Stimulated activated naive CD4-positive, alpha-beta T cell (primary cell): ENCODE data around the gene CCND3.
A peak's percentile ranks its signal among the peaks of the same experiment; 100 is the strongest.

ENCODE experiments used
- DNase-seq, 6 experiments: peaks; one replicate each; lab custom pipeline; 2025; lab: John Stamatoyannopoulos, UW

CCND3 gene

DNA sequence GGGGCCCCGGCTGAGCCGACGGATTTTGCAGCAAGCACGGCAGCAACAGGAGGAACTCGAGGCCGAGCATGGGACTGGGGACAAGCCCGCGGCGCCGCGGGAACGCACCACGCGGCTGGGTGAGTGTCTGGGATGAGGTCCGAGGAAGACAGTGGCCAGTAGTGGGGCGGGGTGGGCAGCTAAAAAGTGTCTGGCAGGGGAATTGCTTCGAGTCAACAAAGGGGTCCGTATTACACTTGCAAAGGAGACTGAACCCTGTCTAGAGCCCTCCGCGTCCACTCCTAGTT is 20.0 kb downstream of the CCND3 start:
- DNase-seq = peak in 3 of 6 experiments; percentile 41 to 58 (median 56)

DNA sequence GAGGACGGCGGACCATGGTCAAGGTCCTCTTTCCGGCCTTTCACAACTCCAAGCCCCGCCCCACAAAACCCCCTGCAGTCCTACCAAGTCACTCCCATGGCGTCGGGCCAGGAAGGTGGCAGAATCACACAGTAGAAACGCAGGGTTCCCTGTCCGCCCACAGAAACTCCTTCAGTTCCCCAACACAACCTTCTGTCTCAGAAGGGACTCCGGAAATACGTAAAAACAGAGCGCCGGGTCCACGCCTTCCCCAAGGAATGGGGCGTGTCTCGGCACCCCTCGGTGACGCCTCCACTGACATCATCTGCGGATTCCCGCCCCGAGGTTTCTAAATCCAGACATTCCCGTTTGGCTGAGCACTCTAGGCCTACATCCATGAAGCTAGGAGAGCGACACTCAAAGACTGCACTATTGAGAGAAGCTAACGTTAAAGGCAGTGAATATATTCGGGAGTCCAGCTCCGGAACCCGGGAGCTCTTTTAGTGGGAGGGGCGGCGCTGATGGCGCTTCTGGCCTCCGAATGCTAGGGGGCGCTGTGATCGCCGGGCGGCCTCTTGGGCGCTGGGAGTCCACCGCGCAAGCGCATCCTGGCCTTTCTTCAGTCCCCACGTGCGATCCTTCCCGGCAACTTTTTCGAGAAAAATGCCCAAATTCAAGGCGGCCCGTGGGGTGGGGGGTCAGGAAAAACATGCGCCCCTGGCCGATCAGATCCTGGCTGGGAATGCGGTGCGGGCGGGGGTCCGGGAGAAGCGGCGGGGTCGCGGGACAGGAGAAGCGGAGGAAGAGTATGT is 20.5 kb downstream of the CCND3 start, which contains the start of the genes BYSL and MED20:
BYSL (plus strand) TSS at position 579 of the 791 bp plus-strand sequence; CDS start at position 643, 64 bp downstream.
MED20 (minus strand) TSS at position 219 of the 791 bp plus-strand sequence; CDS start at position 98, 121 bp downstream.
- DNase-seq = peak; percentile 89 to 100 (median 96)

GRCh38 chr6:41917528-41917927 is 24.1 kb downstream of the CCND3 start:
- no peak for DNase-seq

DNA sequence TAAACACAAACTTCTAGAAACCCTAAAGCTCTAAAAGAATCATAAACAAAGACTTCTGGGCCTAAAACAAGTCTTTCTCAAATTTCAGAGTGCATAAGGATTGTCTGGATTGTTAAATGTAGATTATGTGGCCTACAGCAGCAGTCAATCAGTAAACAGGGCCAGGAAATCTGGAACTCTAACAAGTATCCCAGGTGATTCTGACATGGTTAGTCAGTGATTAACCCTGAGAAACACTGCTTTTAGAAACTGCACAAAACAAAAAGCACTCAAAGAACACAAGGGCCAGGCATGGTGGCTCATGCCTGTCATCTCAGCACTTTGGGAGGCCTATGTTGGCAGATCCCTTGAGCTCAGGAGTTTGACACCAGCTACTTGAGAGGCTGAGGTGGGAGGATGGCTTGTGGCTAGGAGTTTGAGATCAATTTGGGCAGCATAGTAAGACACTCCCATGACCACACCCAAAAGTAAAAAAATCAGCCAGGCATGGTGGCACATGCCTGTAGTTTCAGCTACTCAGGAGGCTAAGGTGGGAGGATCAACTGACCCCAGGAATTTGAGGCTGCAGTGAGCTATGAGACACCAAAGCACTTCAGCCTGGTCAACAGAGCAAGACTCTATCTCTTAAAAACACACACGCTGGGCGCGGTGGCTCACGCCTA is 26.6 kb downstream of the CCND3 start:
- no peak for DNase-seq

- no peak for DNase-seq
These were observed 27.3 kb downstream of the CCND3 start for GRCh38 chr6:41914343-41914742.

DNA sequence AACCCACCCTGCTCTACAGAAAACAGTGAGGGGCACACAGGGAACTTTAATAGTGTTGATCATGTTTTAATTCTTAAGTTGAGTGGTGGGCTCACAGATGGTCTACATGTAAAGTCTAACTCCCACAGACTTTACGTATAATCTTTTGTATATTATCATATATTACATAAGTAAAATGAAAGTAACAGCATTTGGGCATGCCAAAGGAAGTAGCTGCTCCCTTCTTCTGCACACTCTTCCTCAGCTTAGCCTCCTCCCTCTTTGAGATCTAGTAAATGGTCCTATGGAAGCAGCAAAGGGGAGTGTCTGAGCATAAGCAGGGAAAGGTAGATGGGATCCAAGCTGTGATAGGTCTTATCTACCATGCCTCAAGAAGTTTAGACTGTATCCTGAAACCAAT is 31.9 kb downstream of the CCND3 start:
- no peak for DNase-seq

DNA sequence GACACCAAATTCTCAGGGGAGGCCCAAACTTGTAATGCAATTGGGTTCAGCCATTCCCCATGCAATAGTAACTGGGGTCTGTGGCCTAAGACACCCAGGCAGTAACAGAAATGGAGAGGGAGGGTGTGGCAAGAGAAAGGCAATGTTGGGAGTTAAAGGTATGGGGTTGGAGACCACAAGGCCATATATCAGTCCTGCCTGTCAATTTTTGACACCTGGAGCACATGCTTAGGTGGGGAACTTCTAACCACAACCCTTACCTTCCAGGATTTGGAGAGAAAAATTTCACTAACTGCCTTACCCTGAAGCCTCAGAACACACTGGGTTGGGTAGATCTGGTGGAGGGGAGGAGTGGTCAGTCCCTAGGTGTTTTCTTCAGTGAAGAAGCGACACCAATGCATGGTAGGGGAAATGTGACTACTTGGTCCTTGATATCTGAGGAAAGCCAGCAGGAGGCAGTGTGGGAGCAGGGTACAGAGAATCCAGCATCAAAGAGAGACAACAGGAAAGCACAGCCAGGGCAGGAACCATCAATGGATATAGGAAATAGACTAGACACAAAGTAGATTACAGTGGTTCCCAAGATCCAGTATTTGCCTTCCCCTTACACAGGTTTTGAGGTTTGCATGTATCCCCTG is 39.6 kb downstream of the CCND3 start:
- DNase-seq = peak; percentile 32 to 61 (median 44)

DNA sequence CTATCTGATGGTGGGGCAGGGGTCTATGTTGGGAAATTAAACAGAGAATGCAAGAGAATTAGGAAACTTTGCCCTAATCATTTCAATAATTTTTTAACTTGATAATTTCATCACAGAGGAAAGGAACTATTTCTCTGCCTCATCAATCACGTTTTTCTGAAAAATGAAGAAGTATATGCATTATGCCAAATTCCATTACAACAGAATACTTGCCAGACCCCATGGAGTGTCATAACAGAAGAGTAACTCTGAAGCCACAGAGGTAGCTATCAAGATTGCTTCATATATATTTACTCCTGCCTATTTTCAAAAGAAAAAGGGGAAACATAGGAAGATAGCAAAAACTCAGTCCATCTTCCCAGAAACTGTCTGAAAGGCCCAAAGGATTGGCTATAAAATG is 40.7 kb downstream of the CCND3 start:
- DNase-seq = no peak

GRCh38 chr6:41896281-41896680 is 45.3 kb downstream of the CCND3 start:
- no peak for DNase-seq

- peak; percentile 83 to 94 (median 90) for DNase-seq
These were observed 46.0 kb downstream of the CCND3 start, which contains the start of gene USP49 for GRCh38 chr6:41895300-41896233. USP49 (minus strand) TSS chr6:41895375; CDS start chr6:41806983, 88,392 bp downstream.

DNA sequence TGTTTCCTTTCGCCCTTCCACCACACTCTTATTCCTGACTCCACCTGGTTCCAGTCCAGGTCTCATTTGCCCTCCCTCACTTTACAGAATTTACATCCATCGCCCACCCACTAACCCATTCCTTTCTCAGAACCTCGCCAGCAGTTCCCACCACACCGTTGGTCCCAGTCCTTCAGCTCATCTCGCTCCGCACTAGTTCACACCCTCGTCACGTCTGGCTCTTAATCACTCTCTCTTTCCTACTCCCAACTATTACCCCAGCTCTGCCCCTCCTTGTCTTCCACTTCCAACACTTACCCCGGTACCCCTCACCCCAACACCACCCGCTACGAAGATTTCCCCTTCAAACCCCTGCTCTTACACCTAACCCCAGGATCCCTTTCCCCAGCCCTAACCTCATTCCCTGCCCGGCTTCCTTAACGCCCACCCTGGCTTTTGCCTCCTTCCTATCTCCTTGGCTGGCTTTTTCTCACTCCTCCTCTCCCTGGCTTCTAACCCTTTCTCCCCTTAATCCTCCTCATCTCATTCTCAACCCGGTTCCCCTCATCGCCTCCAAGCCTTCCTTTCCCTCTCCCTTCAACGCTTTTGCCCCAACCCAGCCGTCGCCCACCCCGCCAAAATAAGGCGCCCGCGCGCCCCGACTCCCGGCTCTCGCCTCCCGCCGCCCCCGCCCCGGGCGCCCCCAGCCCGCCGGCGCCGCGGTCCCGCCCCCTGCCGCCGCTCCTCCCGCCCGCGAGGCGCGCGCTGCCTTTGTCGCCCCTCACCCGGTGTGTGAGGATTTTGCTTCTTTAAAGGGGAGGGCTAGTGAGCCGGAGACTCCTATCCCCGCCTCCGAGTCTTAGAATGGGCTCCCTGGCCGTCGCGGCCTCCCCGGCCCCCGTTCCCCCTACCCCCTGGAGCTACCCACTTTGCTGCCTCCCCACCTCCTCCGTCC is 47.0 kb downstream of the CCND3 start:
- DNase-seq = peak in 1 of 6 experiments; percentile 18

- DNase-seq = no peak
These were observed 48.6 kb downstream of the CCND3 start for GRCh38 chr6:41892921-41893564.

DNA sequence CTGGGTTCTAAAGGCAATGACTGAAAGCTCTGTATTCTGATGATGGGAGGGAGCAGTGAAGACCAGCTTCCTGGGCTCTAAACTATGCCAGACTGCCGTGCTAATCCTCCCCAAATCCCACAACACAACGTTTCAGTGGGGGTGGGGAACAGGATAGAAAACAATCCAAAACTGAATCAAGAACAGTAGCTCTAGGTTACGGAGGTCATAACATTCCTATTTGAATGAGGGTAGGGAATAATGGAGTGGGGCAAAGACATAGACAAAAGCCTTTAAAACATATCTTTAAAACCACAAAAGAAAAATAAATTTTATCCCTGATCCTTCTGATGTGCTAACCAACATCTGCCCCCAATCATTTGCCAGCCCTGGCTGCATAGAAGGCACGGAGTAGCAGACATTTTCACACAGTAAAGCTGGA is 54.3 kb downstream of the CCND3 start:
- DNase-seq = no peak

DNA sequence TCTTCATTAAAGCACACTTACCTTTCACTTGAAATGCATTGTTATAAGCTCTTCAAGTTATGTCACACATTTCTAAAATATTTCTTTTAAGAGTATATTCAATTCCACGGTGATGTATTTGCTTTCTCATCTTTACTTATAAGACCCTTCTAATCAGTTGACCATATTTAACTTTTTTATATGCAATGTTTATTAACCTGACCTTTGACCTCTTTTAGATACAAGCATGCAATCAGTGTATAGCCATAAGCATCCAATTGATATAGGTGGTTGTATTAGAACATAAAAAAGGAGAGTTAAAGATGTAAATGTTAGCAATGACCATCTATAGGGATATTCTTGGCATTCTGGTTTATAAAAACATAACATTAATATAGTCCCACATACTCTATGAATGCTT is 55.7 kb downstream of the CCND3 start:
- DNase-seq = no peak

- no peak for DNase-seq
These were observed 56.7 kb downstream of the CCND3 start for GRCh38 chr6:41884957-41885356.
